ENCODE data around the gene TSPAN7. TPM values are rescaled to one million over a fixed set of nuclear protein-coding genes. Genes with fewer than 3 reads are reported as not detected.

TSPAN7 gene
- total and polyA plus RNA-seq, 2 of the 4 experiments (the other 2 are of a cell fraction), result not detected

GRCh38 chrX:38646129-38646528 is 84.8 kb downstream of the TSPAN7 start:
- Histone ChIP-seq H2AK9ac (replicated peaks; ENCODE audit: low read depth, low read length, poor library complexity) (no peak overlapping the region), H3K4me2 (ENCODE audit: low read depth, low read length) (no peak overlapping the region), H4K8ac (ENCODE audit: low read depth in 2 of 2, low read length in 2 of 2) (no peak overlapping the region), H3K9ac (ENCODE audit: low read depth, low read length) (no peak overlapping the region), H3K36me3 (ENCODE audit: control insufficient read depth, insufficient read depth, low read length) (no peaks in the 10 kb centered on the region), H4K91ac (ENCODE audit: insufficient read depth, low read depth, low read length) (no peak overlapping the region), H3K23ac (ENCODE audit: low read depth, low read length) (no peak overlapping the region), H3K14ac (replicated peaks; ENCODE audit: low read depth, low read length) (no peak overlapping the region), H2BK5ac (ENCODE audit: low read depth, low read length, poor library complexity, severe bottlenecking) (no peak overlapping the region), H3K56ac (ENCODE audit: extremely low read depth, insufficient read depth, low read length) (no peak overlapping the region), H3K79me1 (ENCODE audit: low read depth in 1 of 2, low read length in 2 of 2) (no peaks in the 10 kb centered on the region), H3K18ac (ENCODE audit: low read depth, low read length) (no peak overlapping the region), H3K9me3 (ENCODE audit: control insufficient read depth, insufficient read depth, low read length) (no peaks in the 10 kb centered on the region), H2AK5ac (ENCODE audit: low read depth, low read length) (no peak overlapping the region), H3K4me3 (ENCODE audit: insufficient read depth, low read depth, low read length) (no peak overlapping the region), H2BK15ac (ENCODE audit: low read depth, low read length) (no peak overlapping the region), H3K9me1 (ENCODE audit: insufficient read depth, low read length) (no peaks in the 10 kb centered on the region; the same call in 1 of the 2 replicates), H2BK120ac (ENCODE audit: low read depth, low read length) (no peak overlapping the region), H3K27me3 (ENCODE audit: control insufficient read depth, insufficient read depth, low read length) (peaks cover 1% of the 10 kb centered on the region; the same call in 1 of the 2 replicates), H3K4me1 (ENCODE audit: control insufficient read depth, insufficient read depth, low read length) (no peaks in the 10 kb centered on the region), H3K27ac (ENCODE audit: insufficient read depth, low read length) (no peak overlapping the region), H4K20me1 (ENCODE audit: insufficient read depth, low read length) (no peaks in the 10 kb centered on the region), H4K5ac (ENCODE audit: low read depth, low read length) (no peak overlapping the region), H2AFZ (replicated peaks; ENCODE audit: low read length, poor library complexity) (no peak overlapping the region), H3K4ac (ENCODE audit: low read depth, low read length) (no peak overlapping the region), H2BK20ac (ENCODE audit: low read depth, low read length) (no peak overlapping the region)
- TF ChIP-seq MAFK (IDR thresholded peaks at IDR 0.05; ENCODE audit: low read depth, low read length), result no peak
- TF ChIP-seq CHD1 (IDR thresholded peaks at IDR 0.05; ENCODE audit: low read depth, low read length), result no peak
- no peak for TF ChIP-seq RCOR1 (IDR thresholded peaks at IDR 0.05; ENCODE audit: insufficient replicate concordance, low read length)
- no peak for TF ChIP-seq RFX5 (IDR thresholded peaks at IDR 0.05; ENCODE audit: low read depth, low read length)
- TF ChIP-seq FOS (IDR thresholded peaks at IDR 0.05; ENCODE audit: low read depth, low read length), result no peak
- TF ChIP-seq POLR2A (IDR thresholded peaks at IDR 0.05; ENCODE audit: low read depth, low read length), result no peak
- TF ChIP-seq MXI1 (IDR thresholded peaks at IDR 0.05; ENCODE audit: borderline replicate concordance, low read depth, low read length), result no peak
- TF ChIP-seq ELK1 (IDR thresholded peaks at IDR 0.05; ENCODE audit: borderline replicate concordance, low read depth, low read length), result no peak
- TF ChIP-seq SMC3 (IDR thresholded peaks at IDR 0.05; ENCODE audit: low read depth, low read length), result no peak
- no peak for TF ChIP-seq CEBPB (IDR thresholded peaks at IDR 0.05; ENCODE audit: low read depth, low read length)
- TF ChIP-seq USF2 (IDR thresholded peaks at IDR 0.05; ENCODE audit: low read depth, low read length), result no peak
- no peak for TF ChIP-seq BHLHE40 (IDR thresholded peaks at IDR 0.05; ENCODE audit: low read depth, low read length)
- no peak for TF ChIP-seq MAZ (IDR thresholded peaks at IDR 0.05; ENCODE audit: borderline replicate concordance, low read depth, low read length)
- no peak for TF ChIP-seq NFE2L2 (IDR thresholded peaks at IDR 0.05; ENCODE audit: low read depth, low read length)
- TF ChIP-seq CTCF (conservative IDR thresholded peaks at IDR 0.05; ENCODE audit: low read depth, low read length), result no peak
- TF ChIP-seq RAD21 (IDR thresholded peaks at IDR 0.05; ENCODE audit: low read length), result no peak
- intact Hi-C loops (cut with micrococcal nuclease) (loop anchor here (1.0 kb wide), 1 partner anchor 38 kb away; no protein-coding TSS in a partner anchor), dilution Hi-C loops (cut with HindIII; ENCODE audit: low sequenced_read_pairs, unreplicated experiment) (no loop called here), in situ Hi-C loops (cut with MboI; ENCODE audit: low sequenced_read_pairs) (no loop called here)
- ATAC-seq (ENCODE audit: low read depth) (no peak), DNase-seq (no peak)
- ChIA-PET POLR2A (ENCODE audit: unreplicated experiment) (no interaction called here), CTCF (no interaction called here)
- 0% methylated on average over 1 of the region's 2 CpGs; no CpG with 5 or more reads in 1 of the 2 experiments for WGBS, 2 experiments (ENCODE audit: extremely low coverage in 2 of 2, insufficient read length in 1 of 2)
- no TSS peak for BruUV-seq (replicated peaks)

All from IMR-90 (cell line).